GM21619 (cell line): Measurements from ENCODE around the gene TRPC5OS.

Source experiments
- ATAC-seq: cut with Tn5 transposase; IDR thresholded peaks from one replicate; pipeline ENCODE4 v1.9.1; 2021; ENCODE audit not compliant: unreplicated experiment

The TRPC5OS gene

DNA sequence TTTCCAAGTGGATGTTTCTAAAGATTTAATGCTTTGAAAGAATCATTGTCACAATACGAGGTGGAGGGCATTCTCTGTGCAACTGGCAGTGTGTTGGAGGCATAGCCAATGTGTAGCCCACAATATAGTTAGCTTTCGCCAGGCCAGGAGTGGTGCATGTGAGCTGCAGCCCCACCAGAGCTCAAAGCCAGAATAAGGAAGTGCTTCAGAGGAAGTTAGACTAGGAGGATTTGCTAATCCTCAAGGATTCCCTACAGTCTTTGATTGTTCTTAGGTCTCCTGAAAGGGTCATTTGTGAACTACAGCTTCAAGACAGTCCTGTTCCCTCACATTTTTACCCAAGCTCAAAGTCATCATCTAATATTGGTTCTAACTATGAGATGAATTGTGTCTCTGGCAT, 16.4 kb downstream of the TRPC5OS start:
- no peak for ATAC-seq

DNA sequence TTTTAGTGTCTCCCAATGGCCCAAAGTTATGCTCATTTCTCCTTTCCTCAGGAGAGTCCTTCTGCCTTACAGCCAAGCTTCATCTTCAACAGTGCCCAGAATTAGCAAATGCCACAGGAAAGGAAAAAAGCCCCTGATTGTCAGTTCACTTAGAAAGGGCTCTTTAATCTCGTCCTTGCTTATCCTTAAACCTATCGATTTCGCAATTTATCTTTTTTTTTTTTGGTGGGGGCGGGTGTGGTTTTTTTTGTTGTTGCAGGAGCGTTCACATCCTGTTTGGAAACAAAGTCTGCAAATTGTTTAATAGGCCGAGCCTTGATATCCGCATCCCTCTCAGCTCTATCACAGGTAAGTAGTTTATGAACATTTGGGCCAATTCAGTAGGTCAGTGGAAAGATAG, 20.2 kb downstream of the TRPC5OS start:
- no peak for ATAC-seq

DNA sequence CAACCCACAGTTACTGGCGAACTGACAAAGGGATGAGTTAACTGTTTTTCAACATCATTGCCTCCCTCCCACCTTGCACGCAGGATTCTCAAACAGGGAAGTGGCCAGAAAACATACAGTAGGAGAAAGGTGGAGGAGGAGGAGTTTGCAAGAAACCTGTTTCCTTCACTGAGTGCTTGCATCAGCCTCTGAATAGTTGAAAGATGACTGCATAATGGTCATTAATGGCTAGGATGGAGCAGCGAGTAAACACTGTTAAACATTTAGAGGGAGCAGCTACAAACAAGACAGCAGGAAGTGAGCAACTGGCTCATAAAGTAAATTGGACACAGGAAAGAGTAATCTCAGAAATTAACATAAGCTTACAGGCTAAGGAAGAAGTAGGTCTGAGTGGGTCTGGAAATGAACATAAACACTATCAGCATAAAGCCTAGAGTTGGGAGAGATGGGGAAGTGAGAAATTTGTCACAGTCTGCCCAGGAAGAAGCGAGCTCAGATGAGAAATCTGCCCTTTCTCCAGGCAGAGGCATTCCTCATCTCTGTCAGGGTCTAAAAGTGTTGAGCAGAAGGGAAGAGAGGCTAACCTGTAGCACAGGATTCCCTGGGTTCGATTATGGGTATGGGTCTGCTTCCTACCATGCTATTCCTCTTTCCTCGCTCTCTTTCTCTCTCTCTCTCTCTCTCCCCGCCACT, 38.6 kb downstream of the TRPC5OS start:
- no peak for ATAC-seq

DNA sequence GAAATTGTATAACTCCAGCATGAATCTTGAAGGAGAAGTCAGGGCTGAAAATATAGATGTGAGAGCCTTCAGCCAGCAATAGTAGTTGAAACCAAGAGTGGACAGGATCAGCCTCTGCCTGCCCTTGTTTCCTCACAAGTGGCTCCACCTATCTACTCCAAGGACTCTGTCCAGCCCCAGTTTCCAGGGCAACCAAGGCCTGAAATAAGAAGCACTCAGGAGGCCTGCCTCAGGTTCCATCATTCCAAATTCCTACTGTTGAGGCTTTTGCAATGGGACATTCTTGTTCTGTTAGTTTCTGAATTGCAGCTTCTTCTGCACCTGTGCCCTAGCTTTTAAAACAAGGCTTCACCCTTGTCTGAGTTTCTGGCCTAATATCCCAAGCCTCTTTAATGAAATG, 41.6 kb downstream of the TRPC5OS start:
- no peak for ATAC-seq

DNA sequence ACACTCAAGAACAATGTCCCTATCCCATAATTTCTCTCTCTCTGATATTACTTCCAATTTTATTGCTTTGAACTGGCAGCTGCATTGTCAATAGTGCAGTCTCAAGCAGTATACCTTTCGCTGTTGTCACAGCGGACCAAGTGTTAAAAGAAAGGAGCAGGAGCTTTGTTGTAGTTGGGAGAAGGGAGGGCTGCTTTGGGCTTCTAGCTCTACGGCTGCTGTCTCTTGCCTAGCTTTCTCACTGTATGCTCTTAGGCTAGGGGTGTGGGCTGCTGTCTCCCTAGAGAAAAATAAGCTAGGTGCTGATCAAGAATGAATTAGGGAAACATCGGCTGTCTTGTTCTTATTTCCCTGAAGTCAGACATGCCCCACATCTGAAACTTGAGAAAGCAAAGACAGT, 52.5 kb downstream of the TRPC5OS start:
- ATAC-seq: no peak
